HEK293 (cell line): ENCODE measurements around the gene CAPN12.
A peak's percentile ranks its signal among the peaks of the same experiment; 100 is the strongest.

Experiments used
- CTCF ChIA-PET: fragments of 350-600 bp; formaldehyde crosslinking; extraction: SDS; loops from one replicate; lab custom pipeline; 2021; ENCODE audit warnings: antibody characterized with exemption; lab: Yijun Ruan, JAX
- POLR2A ChIA-PET: fragments of 300-600 bp; formaldehyde crosslinking; extraction: SDS; loops from one replicate; lab custom pipeline; 2020; ENCODE audit warnings: antibody characterized with exemption, inconsistent platforms; lab: Yijun Ruan, JAX
- H3K27ac ChIP-seq: fragments of 200-500 bp; sonication (Bioruptor generic); 2 replicates; pipeline ENCODE4 v1.5.1; 2014; ENCODE audit warnings: low read depth, low read length, control low read depth, inconsistent platforms; ENCODE audit errors: extremely low read depth
- H3K36me3 ChIP-seq, 2 experiments: fragments of 200-500 bp in 1 of 2; sonication (Bioruptor generic) in 1 of 2; 1 replicate in 1 of 2; 2 replicates in 1 of 2; pipeline ENCODE4 v1.5.1; 2014 to 2017; ENCODE audit warnings: inconsistent platforms in 2 of 2, low read length in 2 of 2; ENCODE audit not compliant: control insufficient read depth in 2 of 2, insufficient read depth in 1 of 2
- H3K4me1 ChIP-seq: fragments of 200-500 bp; sonication (Bioruptor generic); 2 replicates; pipeline ENCODE4 v1.5.1; 2014; ENCODE audit warnings: mild to moderate bottlenecking, low read length, inconsistent platforms; ENCODE audit not compliant: control insufficient read depth, insufficient read depth
- H3K4me3 ChIP-seq: 2 replicates; pipeline ENCODE4 v1.5.1; 2011; ENCODE audit warnings: low read depth, mild to moderate bottlenecking, control low read depth, low read length, moderate library complexity
- H3K9me3 ChIP-seq: fragments of 200-500 bp; sonication (Bioruptor generic); 2 replicates; pipeline ENCODE4 v1.5.1; 2014; ENCODE audit warnings: low read depth, low read length, inconsistent platforms; ENCODE audit not compliant: control insufficient read depth, insufficient read depth
- BCL11B ChIP-seq: fragments of 450-650 bp; formaldehyde crosslinking; IDR thresholded peaks from 2 replicates; pipeline ENCODE4 v1.5.1; 2016; ENCODE audit warnings: low read depth, missing biosample characterization, missing genetic modification characterization
- IKZF3 ChIP-seq: fragments of 450-650 bp; IDR thresholded peaks from 2 replicates; pipeline ENCODE4 v1.5.0; 2018; ENCODE audit warnings: missing biosample characterization, mild to moderate bottlenecking, missing genetic modification characterization, moderate library complexity
- KLF8 ChIP-seq: fragments of 450-650 bp; formaldehyde crosslinking; IDR thresholded peaks from 2 replicates; pipeline ENCODE4 v1.5.1; 2016; ENCODE audit warnings: missing biosample characterization, missing genetic modification characterization
- ZNF114 ChIP-seq: fragments of 450-650 bp; formaldehyde crosslinking; IDR thresholded peaks from 2 replicates; pipeline ENCODE4 v1.5.0; 2017; ENCODE audit warnings: missing biosample characterization, missing genetic modification characterization
- ZNF157 ChIP-seq: fragments of 450-650 bp; formaldehyde crosslinking; IDR thresholded peaks from 2 replicates; pipeline ENCODE4 v1.5.1; 2016; ENCODE audit warnings: missing biosample characterization, missing genetic modification characterization
- ZNF354C ChIP-seq: fragments of 450-650 bp; formaldehyde crosslinking; IDR thresholded peaks from 2 replicates; pipeline ENCODE4 v1.5.1; 2016; ENCODE audit warnings: missing biosample characterization, missing genetic modification characterization, low read depth, borderline replicate concordance
- ZNF366 ChIP-seq: fragments of 450-650 bp; formaldehyde crosslinking; conservative IDR thresholded peaks from 2 replicates; pipeline ENCODE4 v1.5.1; 2016; ENCODE audit warnings: missing biosample characterization, missing genetic modification characterization
- ZNF394 ChIP-seq: fragments of 450-650 bp; formaldehyde crosslinking; IDR thresholded peaks from 2 replicates; pipeline ENCODE4 v1.5.1; 2016; ENCODE audit warnings: missing biosample characterization, missing genetic modification characterization, mild to moderate bottlenecking, moderate library complexity, borderline replicate concordance
- ZNF404 ChIP-seq: fragments of 450-650 bp; formaldehyde crosslinking; IDR thresholded peaks from 2 replicates; pipeline ENCODE4 v1.5.1; 2017; ENCODE audit warnings: missing biosample characterization, missing genetic modification characterization
- ZNF529 ChIP-seq: fragments of 450-650 bp; formaldehyde crosslinking; IDR thresholded peaks from 2 replicates; pipeline ENCODE4 v1.5.1; 2017; ENCODE audit warnings: missing genetic modification characterization, missing biosample characterization; ENCODE audit not compliant: insufficient replicate concordance
- ZNF585B ChIP-seq: fragments of 450-650 bp; formaldehyde crosslinking; IDR thresholded peaks from 2 replicates; pipeline ENCODE4 v1.5.1; 2016; ENCODE audit warnings: missing biosample characterization, missing genetic modification characterization
- ZNF629 ChIP-seq: fragments of 450-650 bp; formaldehyde crosslinking; IDR thresholded peaks from 2 replicates; pipeline ENCODE4 v1.5.1; 2017; ENCODE audit warnings: missing biosample characterization, missing genetic modification characterization
- ZNF664 ChIP-seq: fragments of 450-650 bp; formaldehyde crosslinking; IDR thresholded peaks from 2 replicates; pipeline ENCODE4 v1.5.1; 2016; ENCODE audit warnings: missing biosample characterization, missing genetic modification characterization
- ZNF830 ChIP-seq: fragments of 450-650 bp; IDR thresholded peaks from 2 replicates; pipeline ENCODE4 v1.5.0; 2018; ENCODE audit warnings: missing biosample characterization, missing genetic modification characterization, low read depth, mild to moderate bottlenecking, moderate library complexity
- ZSCAN23 ChIP-seq: fragments of 450-650 bp; formaldehyde crosslinking; IDR thresholded peaks from 2 replicates; pipeline ENCODE4 v1.5.1; 2016; ENCODE audit warnings: missing biosample characterization, missing genetic modification characterization
- TF ChIP-seq, protein P1 (sequence below): fragments of 450-650 bp; formaldehyde crosslinking; conservative IDR thresholded peaks from 2 replicates; pipeline ENCODE4 v1.5.1; 2016; ENCODE audit warnings: low read depth, missing biosample characterization, missing genetic modification characterization
- TF ChIP-seq, protein P2 (sequence below): fragments of 450-650 bp; formaldehyde crosslinking; IDR thresholded peaks from 2 replicates; pipeline ENCODE4 v1.5.1; 2016; ENCODE audit warnings: missing biosample characterization, missing genetic modification characterization, low read depth

The CAPN12 gene

DNA sequence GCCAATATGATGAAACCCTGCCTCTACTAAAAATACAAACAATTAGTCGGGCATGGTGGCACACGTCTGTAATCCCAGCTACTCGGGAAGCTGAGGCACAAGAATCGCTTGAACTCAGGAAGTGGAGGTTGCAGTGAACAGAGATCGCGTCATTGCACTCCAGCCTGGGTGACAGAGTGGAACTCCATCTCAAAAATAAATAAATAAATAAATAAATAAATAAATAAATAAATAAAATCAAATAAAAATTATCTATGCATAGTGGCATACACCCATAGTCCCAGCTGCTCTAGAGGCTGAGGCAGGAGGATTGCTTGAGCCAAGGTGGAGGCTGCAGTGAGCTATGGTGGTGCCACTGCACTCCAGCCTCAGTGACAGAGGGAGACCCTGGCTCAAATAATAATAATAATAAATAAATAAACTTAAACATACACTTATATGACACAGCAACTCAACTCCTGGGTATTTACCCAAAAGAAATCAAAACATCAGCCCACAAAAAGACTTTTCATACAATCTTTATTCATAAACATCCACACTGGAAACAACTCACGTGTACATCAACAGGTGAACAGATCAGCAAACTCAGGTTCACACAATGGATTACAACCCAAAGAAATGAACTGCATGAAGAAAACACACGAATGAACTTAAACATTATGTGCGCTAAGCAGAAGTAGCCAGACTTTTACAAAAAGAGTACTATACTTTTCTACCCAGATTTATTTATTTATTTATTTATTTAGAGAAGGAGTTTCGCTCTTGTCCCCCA is 22.2 kb upstream of the CAPN12 start (continued):
- TF ChIP-seq, protein P1, sequence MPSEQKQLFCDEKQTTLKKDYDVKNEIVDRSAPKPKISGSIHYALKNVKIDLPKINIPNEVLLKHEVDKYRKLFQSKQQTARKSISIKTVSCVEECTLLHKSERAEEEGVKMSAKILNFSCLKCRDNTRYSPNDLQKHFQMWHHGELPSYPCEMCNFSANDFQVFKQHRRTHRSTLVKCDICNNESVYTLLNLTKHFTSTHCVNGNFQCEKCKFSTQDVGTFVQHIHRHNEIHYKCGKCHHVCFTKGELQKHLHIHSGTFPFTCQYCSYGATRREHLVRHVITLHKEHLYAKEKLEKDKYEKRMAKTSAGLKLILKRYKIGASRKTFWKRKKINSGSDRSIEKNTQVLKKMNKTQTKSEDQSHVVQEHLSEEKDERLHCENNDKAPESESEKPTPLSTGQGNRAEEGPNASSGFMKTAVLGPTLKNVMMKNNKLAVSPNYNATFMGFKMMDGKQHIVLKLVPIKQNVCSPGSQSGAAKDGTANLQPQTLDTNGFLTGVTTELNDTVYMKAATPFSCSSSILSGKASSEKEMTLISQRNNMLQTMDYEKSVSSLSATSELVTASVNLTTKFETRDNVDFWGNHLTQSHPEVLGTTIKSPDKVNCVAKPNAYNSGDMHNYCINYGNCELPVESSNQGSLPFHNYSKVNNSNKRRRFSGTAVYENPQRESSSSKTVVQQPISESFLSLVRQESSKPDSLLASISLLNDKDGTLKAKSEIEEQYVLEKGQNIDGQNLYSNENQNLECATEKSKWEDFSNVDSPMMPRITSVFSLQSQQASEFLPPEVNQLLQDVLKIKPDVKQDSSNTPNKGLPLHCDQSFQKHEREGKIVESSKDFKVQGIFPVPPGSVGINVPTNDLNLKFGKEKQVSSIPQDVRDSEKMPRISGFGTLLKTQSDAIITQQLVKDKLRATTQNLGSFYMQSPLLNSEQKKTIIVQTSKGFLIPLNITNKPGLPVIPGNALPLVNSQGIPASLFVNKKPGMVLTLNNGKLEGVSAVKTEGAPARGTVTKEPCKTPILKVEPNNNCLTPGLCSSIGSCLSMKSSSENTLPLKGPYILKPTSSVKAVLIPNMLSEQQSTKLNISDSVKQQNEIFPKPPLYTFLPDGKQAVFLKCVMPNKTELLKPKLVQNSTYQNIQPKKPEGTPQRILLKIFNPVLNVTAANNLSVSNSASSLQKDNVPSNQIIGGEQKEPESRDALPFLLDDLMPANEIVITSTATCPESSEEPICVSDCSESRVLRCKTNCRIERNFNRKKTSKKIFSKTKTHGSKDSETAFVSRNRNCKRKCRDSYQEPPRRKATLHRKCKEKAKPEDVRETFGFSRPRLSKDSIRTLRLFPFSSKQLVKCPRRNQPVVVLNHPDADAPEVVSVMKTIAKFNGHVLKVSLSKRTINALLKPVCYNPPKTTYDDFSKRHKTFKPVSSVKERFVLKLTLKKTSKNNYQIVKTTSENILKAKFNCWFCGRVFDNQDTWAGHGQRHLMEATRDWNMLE, result peak; percentile 98
- 0 out of 2 replicates have a peak, but pooled peaks have one; percentile 25 for TF ChIP-seq ZNF157
- TF ChIP-seq IKZF3 (tag by site-specific recombination), result no peak
- peak; percentile 96 for TF ChIP-seq ZNF404
- TF ChIP-seq ZNF629 (tag by site-specific recombination), result peak; percentile 74
- TF ChIP-seq ZNF394 (tag by site-specific recombination), result peak; percentile 99
- TF ChIP-seq ZNF354C (tag by site-specific recombination), result 0 out of 2 replicates have a peak, but pooled peaks have one; percentile 86
- TF ChIP-seq ZSCAN23 (tag by site-specific recombination), result 0 out of 2 replicates have a peak, but pooled peaks have one; percentile 29
- no peak for TF ChIP-seq BCL11B (tag by site-specific recombination)
- peak; percentile 81 for TF ChIP-seq ZNF529 (tag by site-specific recombination)
- peak; percentile 55 for TF ChIP-seq ZNF366
- no peak for TF ChIP-seq ZNF830
- no peak for TF ChIP-seq ZNF585B (tag by site-specific recombination)
- TF ChIP-seq ZNF664 (tag by site-specific recombination), result peak; percentile 94
- no peak for TF ChIP-seq ZNF114 (tag by site-specific recombination)

DNA sequence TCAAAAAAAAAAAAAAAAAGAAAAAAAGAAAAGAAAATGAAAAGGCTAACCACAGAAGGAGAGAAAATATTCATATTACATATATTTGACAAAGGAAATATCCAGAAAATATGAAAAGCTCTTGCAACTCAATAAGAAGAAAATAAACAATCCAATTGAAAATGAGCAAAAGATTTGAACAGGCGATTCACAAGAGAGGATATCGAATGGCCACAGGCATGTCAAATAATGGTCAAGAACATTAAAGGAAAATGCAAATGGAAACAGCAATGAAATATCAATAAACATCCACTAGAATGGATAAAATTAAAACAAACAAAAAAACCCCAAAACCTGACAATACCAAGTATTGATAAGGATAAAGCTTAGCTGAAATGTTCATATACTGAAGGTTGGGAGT is 20.9 kb upstream of the CAPN12 start:
- Histone ChIP-seq H3K27ac (no peak overlapping the region), H3K4me1 (no peaks in the 10 kb centered on the region), H3K9me3 (no peaks in the 10 kb centered on the region)
- CTCF ChIA-PET, result interaction anchor here (1.0 to 1.1 kb wide), 2 partner anchors 122 to 287 kb away, joined by 3 to 4 read pairs; no protein-coding TSS in a partner anchor
- POLR2A ChIA-PET, result interaction anchor here (0.7 kb wide), 2 partner anchors 118 to 128 kb away, joined by 3 to 6 read pairs; partner anchors contain the start of gene ACTN4
- TF ChIP-seq, protein P2, sequence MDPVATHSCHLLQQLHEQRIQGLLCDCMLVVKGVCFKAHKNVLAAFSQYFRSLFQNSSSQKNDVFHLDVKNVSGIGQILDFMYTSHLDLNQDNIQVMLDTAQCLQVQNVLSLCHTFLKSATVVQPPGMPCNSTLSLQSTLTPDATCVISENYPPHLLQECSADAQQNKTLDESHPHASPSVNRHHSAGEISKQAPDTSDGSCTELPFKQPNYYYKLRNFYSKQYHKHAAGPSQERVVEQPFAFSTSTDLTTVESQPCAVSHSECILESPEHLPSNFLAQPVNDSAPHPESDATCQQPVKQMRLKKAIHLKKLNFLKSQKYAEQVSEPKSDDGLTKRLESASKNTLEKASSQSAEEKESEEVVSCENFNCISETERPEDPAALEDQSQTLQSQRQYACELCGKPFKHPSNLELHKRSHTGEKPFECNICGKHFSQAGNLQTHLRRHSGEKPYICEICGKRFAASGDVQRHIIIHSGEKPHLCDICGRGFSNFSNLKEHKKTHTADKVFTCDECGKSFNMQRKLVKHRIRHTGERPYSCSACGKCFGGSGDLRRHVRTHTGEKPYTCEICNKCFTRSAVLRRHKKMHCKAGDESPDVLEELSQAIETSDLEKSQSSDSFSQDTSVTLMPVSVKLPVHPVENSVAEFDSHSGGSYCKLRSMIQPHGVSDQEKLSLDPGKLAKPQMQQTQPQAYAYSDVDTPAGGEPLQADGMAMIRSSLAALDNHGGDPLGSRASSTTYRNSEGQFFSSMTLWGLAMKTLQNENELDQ (tag by site-specific recombination), result no peak
- TF ChIP-seq KLF8 (tag by site-specific recombination), result 0 out of 2 replicates have a peak, but pooled peaks have one; percentile 6
- TF ChIP-seq, all 188 proteins: peak for 1
- no peaks in the 10 kb centered on the region for H3K36me3 ChIP-seq
- H3K4me3 ChIP-seq, result no peak overlapping the region
